OCI-LY7 (cell line): ENCODE results near the gene PDE3B.

ENCODE experiments used
- CTCF ChIP-seq: fragments of 200-600 bp; sonication (generic); conservative IDR thresholded peaks from 2 replicates; pipeline ENCODE4 v1.5.1; 2014; ENCODE audit warnings: mild to moderate bottlenecking, antibody characterized with exemption, low read length, moderate library complexity, mixed read lengths
- EZH2phosphoT487 ChIP-seq: fragments of 200-600 bp; sonication (generic); IDR thresholded peaks from 2 replicates; pipeline ENCODE4 v1.6.1; 2018; ENCODE audit warnings: low read depth, borderline replicate concordance, mild to moderate bottlenecking, mixed run types, antibody characterized with exemption, low read length, moderate library complexity, mixed read lengths

- TF ChIP-seq CTCF (no peak), EZH2phosphoT487 (no peak)
Observed at GRCh38 chr11:14678350-14678749, 34.7 kb downstream of the PDE3B start.
